ENCODE results near the gene AGK.

Gene AGK

DNA sequence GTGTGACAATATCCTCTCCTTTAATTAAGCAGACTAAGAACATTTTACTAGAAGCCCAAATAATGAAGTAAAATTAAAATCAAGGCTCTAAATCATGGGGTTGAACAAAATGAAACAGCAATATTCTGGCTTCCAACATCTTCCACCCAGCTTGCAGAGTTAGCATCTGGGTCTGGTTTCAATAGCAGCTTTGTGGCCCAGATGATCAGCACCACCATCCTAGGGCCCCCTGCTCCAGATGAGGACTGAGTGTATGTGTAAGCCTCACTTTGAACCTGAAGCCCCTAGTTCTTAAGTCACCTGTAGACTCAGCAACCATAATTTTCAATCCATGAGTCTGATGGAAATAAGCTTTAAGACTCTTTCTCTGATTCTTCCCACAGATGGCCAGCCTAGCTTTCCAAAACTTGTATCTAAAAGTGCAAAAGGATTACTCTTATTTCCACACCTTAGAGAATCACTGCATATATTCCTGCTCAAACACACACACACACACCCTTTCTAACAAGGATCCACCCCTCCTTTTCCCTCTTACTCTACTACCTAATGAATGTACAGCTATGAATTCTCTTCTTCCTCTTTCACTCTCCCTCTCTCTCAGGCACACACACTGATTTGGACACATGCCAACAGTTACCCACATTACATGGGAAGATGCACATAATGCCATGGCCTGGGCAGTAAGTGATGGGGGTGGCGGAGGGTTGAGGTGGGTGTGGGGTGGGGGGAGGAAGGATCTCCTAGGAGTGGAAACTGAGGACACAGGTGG is 147.2 kb downstream of the AGK start:
- Histone ChIP-seq H3K36me3 (ENCODE audit: insufficient read depth, low read length) (no peaks in the 10 kb centered on the region), H3K9me3 (ENCODE audit: control insufficient read depth, insufficient read depth, low read length) (no peaks in the 10 kb centered on the region), H3K4me1 (ENCODE audit: insufficient read depth, low read length) (peaks cover 6% of the 10 kb centered on the region; the same call in 1 of the 2 replicates), H3K9ac (ENCODE audit: low read depth, low read length) (no peak overlapping the region)

DNA sequence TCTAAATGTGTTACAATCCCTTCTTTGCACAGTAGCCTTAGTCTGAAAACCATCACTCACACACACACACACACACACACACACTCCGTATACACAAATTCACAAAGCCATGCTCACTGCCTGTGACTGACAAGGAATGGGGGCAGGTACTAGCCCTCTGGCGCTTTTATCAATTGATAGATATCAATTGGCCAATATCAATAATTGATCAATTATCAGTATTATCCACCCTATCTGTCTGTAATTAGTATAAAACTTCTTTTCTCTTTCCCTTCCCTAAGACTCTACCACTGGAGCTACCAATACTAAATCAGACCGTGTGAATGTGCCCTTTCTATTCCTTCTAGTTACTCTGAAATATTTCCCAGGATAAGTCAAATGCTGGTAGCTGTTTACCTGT is 148.7 kb downstream of the AGK start:
- Histone ChIP-seq H3K4me1 (ENCODE audit: insufficient read depth, low read length) (peaks cover 14% of the 10 kb centered on the region), H3K36me3 (ENCODE audit: insufficient read depth, low read length) (no peaks in the 10 kb centered on the region), H3K9me3 (ENCODE audit: control insufficient read depth, insufficient read depth, low read length) (no peaks in the 10 kb centered on the region), H3K9ac (ENCODE audit: low read depth, low read length) (no peak overlapping the region)

DNA sequence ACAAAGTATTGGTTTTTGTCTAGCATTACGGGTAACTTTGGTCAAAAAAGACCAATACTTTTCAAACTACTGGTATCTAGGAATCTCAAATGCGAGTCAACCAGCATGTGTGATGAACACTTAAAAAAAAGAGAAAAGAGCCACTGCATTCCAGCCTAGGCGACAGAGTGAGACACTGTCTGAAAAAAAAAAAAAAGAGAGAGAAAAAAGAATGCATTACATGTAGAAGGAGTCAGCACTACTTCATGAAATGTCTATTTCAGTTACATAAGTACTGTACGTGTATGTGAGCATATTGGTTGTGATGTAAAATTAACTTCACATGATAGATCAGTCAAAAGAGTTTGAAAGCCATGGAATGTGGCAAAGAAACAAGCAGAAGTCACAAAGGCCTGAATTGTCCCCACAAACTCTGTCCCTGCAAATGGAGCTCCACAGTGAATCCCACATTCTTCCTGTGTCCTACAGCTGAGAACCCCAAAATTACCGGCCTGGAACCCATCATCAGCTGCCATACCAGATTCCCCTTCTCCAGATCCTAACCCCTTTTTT is 149.2 kb downstream of the AGK start:
- H3K9me3 ChIP-seq (ENCODE audit: control insufficient read depth, insufficient read depth, low read length), result no peaks in the 10 kb centered on the region
- H3K4me1 ChIP-seq (ENCODE audit: insufficient read depth, low read length), result peaks cover 14% of the 10 kb centered on the region
- H3K9ac ChIP-seq (ENCODE audit: low read depth, low read length), result peak overlapping the region; percentile 57; the same call in 1 of the 2 replicates
- H3K36me3 ChIP-seq (ENCODE audit: insufficient read depth, low read length), result no peaks in the 10 kb centered on the region

DNA sequence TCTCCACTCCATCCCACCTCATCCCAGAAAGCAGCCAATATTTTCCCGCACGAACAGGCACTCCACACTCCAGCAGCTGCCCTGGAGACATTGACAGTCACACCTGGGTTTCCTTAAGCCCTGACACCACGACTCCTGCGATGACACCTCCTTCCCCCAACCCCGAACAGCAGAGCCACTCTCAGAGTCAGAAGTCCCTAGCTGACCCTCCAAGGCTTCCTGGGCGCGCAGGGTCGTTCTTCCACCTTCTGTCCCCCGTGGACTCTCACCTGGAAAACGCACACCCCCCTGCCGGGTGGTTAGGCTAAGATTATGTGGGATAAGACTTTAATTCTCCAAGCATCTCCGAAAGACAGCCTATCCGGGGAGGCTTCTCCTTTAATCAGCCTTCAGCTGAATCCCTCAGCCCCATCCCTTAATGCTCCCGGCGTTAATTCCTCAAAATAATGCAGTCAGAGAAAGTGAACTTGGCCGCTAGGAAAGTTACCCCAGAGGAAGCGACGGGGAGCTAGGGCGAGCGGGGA is 149.7 kb downstream of the AGK start:
- H3K9ac ChIP-seq (ENCODE audit: low read depth, low read length), result peak overlapping the region; percentile 57; the same call in 1 of the 2 replicates

DNA sequence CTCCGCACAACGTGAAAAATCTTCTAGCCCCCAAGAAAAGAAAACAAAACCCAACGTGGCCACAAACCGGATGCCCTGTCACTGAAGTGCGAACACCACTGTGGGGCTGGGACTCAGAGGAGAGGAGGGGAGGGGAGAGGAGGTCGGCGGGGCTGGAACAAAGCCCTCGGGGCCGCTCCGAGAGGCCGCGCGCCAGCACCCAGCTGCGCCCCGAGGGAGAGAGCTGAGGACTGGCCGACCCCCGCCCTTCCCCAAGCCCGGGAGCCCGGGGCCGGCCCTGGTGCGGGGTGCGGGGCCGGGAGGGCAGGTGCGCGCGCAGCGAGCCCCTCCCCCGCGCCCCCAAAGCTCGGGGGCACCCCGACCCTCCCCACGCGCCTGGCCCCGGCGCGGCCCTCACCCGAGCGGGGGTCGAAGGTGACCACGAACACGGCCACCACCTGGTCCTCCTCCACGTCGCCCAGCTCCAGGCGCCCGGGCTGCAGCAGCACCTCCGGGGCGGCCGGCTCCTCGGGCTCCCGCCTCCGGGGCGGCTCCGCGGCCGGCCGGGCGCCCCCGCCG is 150.4 kb downstream of the AGK start:
- Histone ChIP-seq H3K4me1 (ENCODE audit: insufficient read depth, low read length) (peaks cover 14% of the 10 kb centered on the region), H3K9me3 (ENCODE audit: control insufficient read depth, insufficient read depth, low read length) (no peaks in the 10 kb centered on the region), H3K9ac (ENCODE audit: low read depth, low read length) (peak overlapping the region; percentile 59), H3K36me3 (ENCODE audit: insufficient read depth, low read length) (no peaks in the 10 kb centered on the region)

More for the DNA sequence above, 149.7 kb downstream of the AGK start:
- H3K9me3 ChIP-seq (ENCODE audit: control insufficient read depth, insufficient read depth, low read length), result no peaks in the 10 kb centered on the region
- no peaks in the 10 kb centered on the region for H3K36me3 ChIP-seq (ENCODE audit: insufficient read depth, low read length)
- peaks cover 14% of the 10 kb centered on the region for H3K4me1 ChIP-seq (ENCODE audit: insufficient read depth, low read length)

DNA sequence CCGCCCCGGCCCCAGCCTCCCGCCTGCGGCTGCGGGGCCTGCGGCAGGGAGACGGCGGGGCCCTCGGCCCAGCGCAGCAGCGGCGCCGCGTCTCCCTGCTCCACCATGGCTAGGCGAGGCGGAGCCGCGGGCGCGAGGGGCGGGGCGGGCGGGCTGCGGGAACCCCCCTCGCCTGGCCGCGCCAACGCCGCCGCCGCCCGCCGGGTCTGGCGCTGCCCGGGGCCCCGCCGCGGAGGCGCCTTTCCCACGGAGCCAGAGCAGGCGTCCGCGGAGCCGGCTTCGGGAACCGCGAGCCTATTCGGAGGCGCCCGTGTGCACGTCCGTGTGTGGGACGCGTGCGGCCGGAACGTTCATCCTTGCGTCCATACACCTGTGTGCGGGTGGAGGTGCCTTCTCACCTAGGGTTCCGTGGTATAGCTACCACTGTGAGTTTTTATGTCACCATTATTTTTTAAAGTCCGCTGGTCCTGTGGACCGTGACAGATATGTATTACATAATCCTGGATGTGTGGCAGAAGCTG is 150.9 kb downstream of the AGK start, which contains the start of gene DENND11:
TSS of gene DENND11 (minus strand) at position 120 of the 521 bp plus-strand sequence. CDS start at position 107, 13 bp downstream.
- no peaks in the 10 kb centered on the region for H3K36me3 ChIP-seq (ENCODE audit: insufficient read depth, low read length)
- peak within 1 kb of the TSS; percentile 59 for H3K9ac ChIP-seq (ENCODE audit: low read depth, low read length)

DNA sequence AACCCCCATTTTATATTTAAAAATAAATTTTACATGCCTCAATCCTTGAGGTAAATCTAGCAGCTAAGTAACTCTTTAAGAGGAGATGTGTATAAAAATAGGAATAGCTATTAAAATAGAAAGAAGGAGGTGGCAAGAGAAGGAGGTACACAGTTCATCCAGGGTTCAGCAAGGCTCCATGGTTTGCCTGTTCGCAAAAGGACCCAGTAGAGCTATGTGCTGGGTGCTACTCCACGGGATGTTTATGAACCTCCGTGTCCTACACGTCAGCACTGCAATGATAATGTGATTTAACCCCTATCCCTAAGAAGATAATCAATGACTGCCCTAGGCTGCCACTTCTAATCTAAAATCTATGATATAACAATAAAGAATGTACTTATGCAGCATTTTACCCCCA is 151.7 kb downstream of the AGK start:
- no peaks in the 10 kb centered on the region for H3K9me3 ChIP-seq (ENCODE audit: control insufficient read depth, insufficient read depth, low read length)
- peaks cover 14% of the 10 kb centered on the region for H3K4me1 ChIP-seq (ENCODE audit: insufficient read depth, low read length)
- no peaks in the 10 kb centered on the region for H3K36me3 ChIP-seq (ENCODE audit: insufficient read depth, low read length)
- H3K9ac ChIP-seq (ENCODE audit: low read depth, low read length), result no peak overlapping the region

More for the DNA sequence above, 150.9 kb downstream of the AGK start, which contains the start of gene DENND11:
- peaks cover 14% of the 10 kb centered on the region for H3K4me1 ChIP-seq (ENCODE audit: insufficient read depth, low read length)
- H3K9me3 ChIP-seq (ENCODE audit: control insufficient read depth, insufficient read depth, low read length), result no peaks in the 10 kb centered on the region

DNA sequence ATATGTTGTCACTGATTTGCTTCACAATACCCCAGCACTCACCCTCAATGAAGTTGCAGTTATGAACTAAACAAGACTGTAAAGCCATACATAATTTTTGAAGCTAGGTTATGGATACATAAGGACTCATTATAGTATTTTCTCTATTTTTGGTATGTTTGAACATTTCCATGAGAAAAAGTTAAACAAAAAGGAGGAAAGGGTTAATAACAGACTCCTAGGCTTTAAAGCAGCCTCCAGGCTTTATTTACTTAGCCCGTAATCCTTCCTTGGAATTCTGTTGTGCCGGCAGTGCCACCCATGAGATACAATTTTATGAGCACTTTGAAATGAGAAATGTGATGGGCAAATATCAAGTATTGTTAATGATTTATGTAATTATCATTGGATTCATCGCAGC is 152.9 kb downstream of the AGK start:
- Histone ChIP-seq H3K4me1 (ENCODE audit: insufficient read depth, low read length) (peaks cover 14% of the 10 kb centered on the region), H3K9me3 (ENCODE audit: control insufficient read depth, insufficient read depth, low read length) (no peaks in the 10 kb centered on the region), H3K9ac (ENCODE audit: low read depth, low read length) (no peak overlapping the region), H3K36me3 (ENCODE audit: insufficient read depth, low read length) (no peaks in the 10 kb centered on the region)

DNA sequence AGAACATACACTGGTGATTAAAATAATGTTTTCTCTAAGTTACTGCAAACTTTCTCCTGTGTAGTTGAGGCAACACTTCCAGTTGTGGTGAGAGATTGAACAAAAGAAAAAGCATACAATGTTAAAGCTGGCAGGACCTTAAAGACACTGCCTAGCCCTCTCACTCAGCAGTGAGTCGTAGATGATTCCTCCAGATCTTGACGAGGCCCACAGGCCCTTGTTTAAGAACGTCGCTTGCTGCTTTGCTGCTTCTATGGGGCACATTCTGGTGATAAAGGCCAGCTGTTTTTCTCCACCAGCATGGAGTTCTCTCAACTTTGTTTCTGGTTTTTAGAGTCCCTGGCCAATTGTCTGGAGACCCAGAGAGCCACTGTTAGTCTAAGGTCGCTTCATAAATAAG is 153.5 kb downstream of the AGK start:
- Histone ChIP-seq H3K4me1 (ENCODE audit: insufficient read depth, low read length) (peaks cover 13% of the 10 kb centered on the region), H3K36me3 (ENCODE audit: insufficient read depth, low read length) (no peaks in the 10 kb centered on the region), H3K9me3 (ENCODE audit: control insufficient read depth, insufficient read depth, low read length) (no peaks in the 10 kb centered on the region), H3K9ac (ENCODE audit: low read depth, low read length) (no peak overlapping the region)

All from ES-I3 (cell line).